SK-N-SH (cell line): Measurements from ENCODE around the gene IGF2R. TPM values are rescaled to one million over a fixed set of nuclear protein-coding genes. Genes with fewer than 3 reads are reported as not detected.

Source experiments
- CTCF ChIA-PET: fragments of 300-600, 350-600 bp; formaldehyde crosslinking; extraction: SDS; loops from one replicate; lab custom pipeline; 2021; lab: Yijun Ruan, JAX
- POLR2A ChIA-PET: fragments of 350-600 bp; sonication (Branson Sonifier 250); formaldehyde crosslinking; extraction: SDS; loops from one replicate; lab custom pipeline; 2020; ENCODE audit warnings: antibody characterized with exemption, inconsistent platforms; lab: Yijun Ruan, JAX
- DNase-seq: peaks from one replicate; pipeline ENCODE4 v3.0.0; 2012
- H2AFZ ChIP-seq: fragments of 200-600 bp; sonication (generic); 2 replicates; pipeline ENCODE4 v1.8.1; 2016; ENCODE audit warnings: antibody characterized with exemption, mild to moderate bottlenecking, low read depth
- H3F3A ChIP-seq: fragments of 200-600 bp; sonication (generic); replicated peaks from 2 replicates; pipeline ENCODE3; 2016; ENCODE audit warnings: antibody characterized with exemption, mild to moderate bottlenecking; ENCODE audit not compliant: insufficient read depth
- H3K27ac ChIP-seq, 2 experiments: fragments of 200-500 bp in 1 of 2; fragments of 200-600 bp in 1 of 2; sonication (Bioruptor generic) in 1 of 2; sonication (generic), shearing (Covaris generic) in 1 of 2; 2 replicates each; pipeline versions ENCODE4 v1.5.1 to v1.6.1; 2014 to 2016; ENCODE audit warnings: low read depth in 2 of 2, inconsistent platforms in 1 of 2, low read length in 1 of 2, mild to moderate bottlenecking in 1 of 2, mixed read lengths in 1 of 2
- H3K27me3 ChIP-seq: fragments of 200-600 bp; sonication (generic), shearing (Covaris generic); 2 replicates; pipeline ENCODE4 v1.6.1; 2016; ENCODE audit warnings: mixed run types; ENCODE audit not compliant: insufficient read depth
- H3K36me3 ChIP-seq, 2 experiments: fragments of 200-500 bp in 1 of 2; fragments of 200-600 bp in 1 of 2; sonication (Bioruptor generic) in 1 of 2; sonication (generic) in 1 of 2; replicated peaks in 1 of 2; 2 replicates each; pipeline versions ENCODE3 to v1.5.1; 2014 to 2016; ENCODE audit warnings: low read length in 1 of 2, mild to moderate bottlenecking in 1 of 2; ENCODE audit not compliant: insufficient read depth in 2 of 2, control insufficient read depth in 1 of 2
- H3K4me1 ChIP-seq, 2 experiments: fragments of 200-500 bp in 1 of 2; fragments of 200-600 bp in 1 of 2; sonication (Bioruptor generic) in 1 of 2; sonication (generic), shearing (Covaris generic) in 1 of 2; 2 replicates each; pipeline versions ENCODE4 v1.5.1 to v1.6.1; 2014 to 2016; ENCODE audit warnings: low read depth in 1 of 2, low read length in 1 of 2, mixed run types in 1 of 2; ENCODE audit not compliant: insufficient read depth in 2 of 2, control insufficient read depth in 1 of 2
- H3K4me2 ChIP-seq: fragments of 200-600 bp; sonication (generic), shearing (Covaris generic); 2 replicates; pipeline ENCODE4 v1.6.1; 2017; ENCODE audit warnings: mixed run types
- H3K4me3 ChIP-seq, 2 experiments: fragments of 200-500 bp in 1 of 2; fragments of 200-600 bp in 1 of 2; sonication (Bioruptor generic) in 1 of 2; sonication (generic), shearing (Covaris generic) in 1 of 2; 2 replicates each; pipeline versions ENCODE4 v1.5.1 to v1.8.1; 2014 to 2016; ENCODE audit warnings: low read depth in 2 of 2, inconsistent platforms in 1 of 2, low read length in 1 of 2, mild to moderate bottlenecking in 1 of 2, mixed read lengths in 1 of 2, moderate library complexity in 1 of 2
- H3K79me2 ChIP-seq: fragments of 200-600 bp; sonication (generic); 2 replicates; pipeline ENCODE4 v1.8.1; 2017; ENCODE audit warnings: mild to moderate bottlenecking; ENCODE audit not compliant: insufficient read depth
- H3K9ac ChIP-seq: fragments of 200-600 bp; sonication (generic); 2 replicates; pipeline ENCODE4 v1.6.1; 2017; ENCODE audit warnings: mixed run types
- H3K9me2 ChIP-seq: fragments of 200-600 bp; sonication (generic); 2 replicates; pipeline ENCODE4 v1.6.1; 2017; ENCODE audit warnings: mixed run types
- H3K9me3 ChIP-seq: fragments of 200-600 bp; sonication (generic); 2 replicates; pipeline ENCODE4 v1.6.1; 2017; ENCODE audit warnings: mixed run types, mild to moderate bottlenecking, moderate library complexity
- H4K20me1 ChIP-seq: fragments of 200-600 bp; sonication (generic); 2 replicates; pipeline ENCODE4 v1.6.1; 2017; ENCODE audit warnings: mild to moderate bottlenecking, mixed run types; ENCODE audit not compliant: insufficient read depth
- CHD2 ChIP-seq: fragments of 150-350 bp; IDR thresholded peaks from 2 replicates; pipeline ENCODE4 v1.6.1; 2018; ENCODE audit warnings: low read length; ENCODE audit not compliant: partially characterized antibody
- EP300 ChIP-seq, 2 experiments: IDR thresholded peaks; 2 replicates each; pipeline versions ENCODE4 v1.4.0 to v1.6.1; 2012; ENCODE audit warnings: borderline replicate concordance in 1 of 2, low read depth in 1 of 2, low read length in 1 of 2
- FOXM1 ChIP-seq: IDR thresholded peaks from 2 replicates; pipeline ENCODE4 v1.4.0; 2012; ENCODE audit warnings: low read depth, mild to moderate bottlenecking
- GATA2 ChIP-seq: sonication (generic); formaldehyde crosslinking; IDR thresholded peaks from 2 replicates; pipeline ENCODE4 v1.5.0; 2020; ENCODE audit warnings: mild to moderate bottlenecking, missing genetic modification reagents
- MXI1 ChIP-seq: IDR thresholded peaks from 2 replicates; pipeline ENCODE4 v1.6.1; 2012; ENCODE audit warnings: mild to moderate bottlenecking, low read depth, low read length, improper control_type of control experiment
- NRF1 ChIP-seq: IDR thresholded peaks from 2 replicates; pipeline ENCODE4 v1.6.1; 2012; ENCODE audit warnings: low read depth, mild to moderate bottlenecking, low read length
- RAD21 ChIP-seq: IDR thresholded peaks from 2 replicates; pipeline ENCODE4 v1.6.1; 2012; ENCODE audit warnings: mild to moderate bottlenecking, low read length
- RCOR1 ChIP-seq: fragments of 150-350 bp; IDR thresholded peaks from 2 replicates; pipeline ENCODE4 v1.6.1; 2017; ENCODE audit warnings: antibody characterized with exemption, low read length
- TCF12 ChIP-seq: IDR thresholded peaks from 2 replicates; pipeline ENCODE4 v1.4.0; 2012
- WGBS: methylation state at CpG from one replicate; pipeline ENCODE4 v1.1.6; 2017; ENCODE audit warnings: low lambda C conversion rate; 5-methylcytosine and 5-hydroxymethylcytosine counted together
- polyA plus RNA-seq, 3 experiments: library from polyadenylated mRNA; depleted of rRNA; stranded (reverse); fragments of >200 nt; gene quantifications; 2 replicates each; pipeline ENCODE4 v1.2.3, GENCODE V29; 2012
- TF ChIP-seq, protein P1 (sequence below): fragments of 150-350 bp; IDR thresholded peaks from 2 replicates; pipeline ENCODE4 v1.6.1; 2017; ENCODE audit warnings: antibody characterized with exemption, low read length, low read depth, borderline replicate concordance
- TF ChIP-seq, protein P2 (sequence below): fragments of 200-600 bp; sonication (generic); IDR thresholded peaks from 2 replicates; pipeline ENCODE4 v1.6.1; 2017; ENCODE audit warnings: antibody characterized with exemption, mild to moderate bottlenecking, moderate library complexity
- TF ChIP-seq, protein P3 (sequence below): fragments of 150-350 bp; IDR thresholded peaks from 2 replicates; pipeline ENCODE4 v1.6.1; 2016; ENCODE audit warnings: mild to moderate bottlenecking, low read depth, low read length
- TF ChIP-seq, protein P4 (sequence below): IDR thresholded peaks from 2 replicates; pipeline ENCODE4 v1.4.0; 2012; ENCODE audit warnings: low read depth
- TF ChIP-seq, protein P5 (sequence below): IDR thresholded peaks from 2 replicates; pipeline ENCODE4; 2012
- TF ChIP-seq, protein P6 (sequence below): IDR thresholded peaks from 2 replicates; pipeline ENCODE4 v1.6.1; 2012; ENCODE audit warnings: mild to moderate bottlenecking, low read depth, low read length, moderate library complexity

The IGF2R gene
- polyA plus RNA-seq, 1 of the 3 experiments (the other 2 are of a cell fraction), result 45.0 TPM

DNA sequence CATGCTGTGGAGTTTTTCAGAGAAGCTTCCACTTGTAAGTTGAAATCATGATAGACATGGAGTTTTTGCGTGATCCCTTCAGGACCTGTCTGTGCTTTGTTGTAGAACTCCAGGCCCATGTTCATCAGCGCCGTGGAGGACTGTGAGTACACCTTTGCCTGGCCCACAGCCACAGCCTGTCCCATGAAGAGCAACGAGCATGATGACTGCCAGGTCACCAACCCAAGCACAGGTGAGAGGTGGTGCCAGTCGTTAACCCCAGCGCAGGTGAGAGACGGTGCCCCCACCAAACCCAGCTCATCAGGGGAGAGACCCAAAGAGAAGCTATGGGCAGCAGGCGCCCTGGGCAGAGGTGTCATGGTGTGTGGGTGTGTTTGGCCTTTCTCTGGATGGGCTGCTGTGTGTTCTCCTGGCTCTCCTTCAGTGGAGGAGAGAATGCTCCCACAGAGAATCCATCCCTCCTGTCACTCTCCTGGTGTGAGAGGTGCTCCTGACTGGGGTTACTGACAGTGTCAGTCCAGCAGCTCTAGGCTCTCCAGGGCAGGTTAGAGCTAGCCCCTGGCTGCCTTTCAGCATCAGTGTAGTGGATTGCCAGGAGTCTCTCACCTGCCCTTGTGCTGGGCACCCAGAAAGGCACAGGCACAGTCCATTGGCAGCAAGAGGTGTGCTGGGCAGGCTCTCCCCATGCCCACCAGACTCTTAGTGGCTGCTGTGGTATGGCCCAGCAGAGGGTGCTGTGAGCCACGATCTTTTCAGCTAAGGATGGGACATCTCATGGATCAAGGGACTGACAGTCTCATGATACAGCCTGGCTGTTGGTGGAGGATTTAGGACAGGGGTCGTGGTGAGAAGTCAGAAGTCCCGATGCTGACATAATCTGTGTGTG lies 103.2 kb downstream of the IGF2R start:
- H3K79me2 ChIP-seq, result no peaks in the 10 kb centered on the region
- H3K9ac ChIP-seq, result no peak overlapping the region
- no peaks in the 10 kb centered on the region for H3F3A ChIP-seq
- no peaks in the 10 kb centered on the region for H3K27me3 ChIP-seq
- H3K27ac ChIP-seq, result no peak overlapping the region
- H3K9me2 ChIP-seq, result no peaks in the 10 kb centered on the region
- 96% methylated on average over 4 of the region's 11 CpGs for whole genome bisulfite sequencing
- ChIA-PET CTCF (interaction anchor here (1.1 to 1.5 kb wide), 2 partner anchors 8 to 16 kb away, joined by 3 to 7 read pairs; no protein-coding TSS in a partner anchor), POLR2A (interaction anchor here (0.8 kb wide), 1 partner anchor 24 kb away, joined by 4 read pairs; no protein-coding TSS in a partner anchor)
- no peaks in the 10 kb centered on the region for H4K20me1 ChIP-seq
- H3K4me1 ChIP-seq, result peaks cover 0 to 7% of the 10 kb centered on the region in 2 experiments; a peak in 1 of 4 replicates
- no peak overlapping the region for H3K4me3 ChIP-seq
- no peak overlapping the region for H2AFZ ChIP-seq
- peaks cover 22 to 93% of the 10 kb centered on the region in 2 experiments for H3K36me3 ChIP-seq
- TF ChIP-seq, protein P1, sequence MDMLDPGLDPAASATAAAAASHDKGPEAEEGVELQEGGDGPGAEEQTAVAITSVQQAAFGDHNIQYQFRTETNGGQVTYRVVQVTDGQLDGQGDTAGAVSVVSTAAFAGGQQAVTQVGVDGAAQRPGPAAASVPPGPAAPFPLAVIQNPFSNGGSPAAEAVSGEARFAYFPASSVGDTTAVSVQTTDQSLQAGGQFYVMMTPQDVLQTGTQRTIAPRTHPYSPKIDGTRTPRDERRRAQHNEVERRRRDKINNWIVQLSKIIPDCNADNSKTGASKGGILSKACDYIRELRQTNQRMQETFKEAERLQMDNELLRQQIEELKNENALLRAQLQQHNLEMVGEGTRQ, result no peak
- TF ChIP-seq GATA2 (CRISPR knock-in tag), result no peak
- no peak for TF ChIP-seq EP300 (IDR thresholded peaks at IDR 0.05; ENCODE audit: borderline replicate concordance in 1 of 2, low read depth in 1 of 2, low read length in 1 of 2)
- TF ChIP-seq, protein P2, sequence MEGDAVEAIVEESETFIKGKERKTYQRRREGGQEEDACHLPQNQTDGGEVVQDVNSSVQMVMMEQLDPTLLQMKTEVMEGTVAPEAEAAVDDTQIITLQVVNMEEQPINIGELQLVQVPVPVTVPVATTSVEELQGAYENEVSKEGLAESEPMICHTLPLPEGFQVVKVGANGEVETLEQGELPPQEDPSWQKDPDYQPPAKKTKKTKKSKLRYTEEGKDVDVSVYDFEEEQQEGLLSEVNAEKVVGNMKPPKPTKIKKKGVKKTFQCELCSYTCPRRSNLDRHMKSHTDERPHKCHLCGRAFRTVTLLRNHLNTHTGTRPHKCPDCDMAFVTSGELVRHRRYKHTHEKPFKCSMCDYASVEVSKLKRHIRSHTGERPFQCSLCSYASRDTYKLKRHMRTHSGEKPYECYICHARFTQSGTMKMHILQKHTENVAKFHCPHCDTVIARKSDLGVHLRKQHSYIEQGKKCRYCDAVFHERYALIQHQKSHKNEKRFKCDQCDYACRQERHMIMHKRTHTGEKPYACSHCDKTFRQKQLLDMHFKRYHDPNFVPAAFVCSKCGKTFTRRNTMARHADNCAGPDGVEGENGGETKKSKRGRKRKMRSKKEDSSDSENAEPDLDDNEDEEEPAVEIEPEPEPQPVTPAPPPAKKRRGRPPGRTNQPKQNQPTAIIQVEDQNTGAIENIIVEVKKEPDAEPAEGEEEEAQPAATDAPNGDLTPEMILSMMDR, result peak; percentile 20; the same call in 1 of the 2 replicates
- H3K4me2 ChIP-seq, result no peak overlapping the region
- H3K9me3 ChIP-seq, result no peaks in the 10 kb centered on the region
- DNase-seq, result no peak

DNA sequence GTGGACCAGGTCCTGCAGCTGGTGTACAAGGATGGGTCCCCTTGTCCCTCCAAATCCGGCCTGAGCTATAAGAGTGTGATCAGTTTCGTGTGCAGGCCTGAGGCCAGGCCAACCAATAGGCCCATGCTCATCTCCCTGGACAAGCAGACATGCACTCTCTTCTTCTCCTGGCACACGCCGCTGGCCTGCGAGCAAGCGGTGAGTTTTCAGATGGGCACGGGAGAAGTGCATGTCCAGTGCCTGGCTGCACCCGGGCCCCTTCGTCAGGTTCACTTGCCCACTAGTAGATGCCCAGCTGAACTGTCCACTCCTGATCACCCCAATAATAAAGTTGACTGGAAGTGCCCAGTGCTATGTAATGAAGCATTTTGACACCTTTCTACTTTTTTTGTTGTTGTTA lies 104.4 kb downstream of the IGF2R start:
- Histone ChIP-seq H2AFZ (no peak overlapping the region), H3K4me1 (peaks cover 0 to 10% of the 10 kb centered on the region in 2 experiments; a peak in 1 of 4 replicates), H3K9me3 (no peaks in the 10 kb centered on the region), H3K79me2 (no peaks in the 10 kb centered on the region), H3K9me2 (no peaks in the 10 kb centered on the region), H3K9ac (no peak overlapping the region), H3K36me3 (peaks cover 22 to 94% of the 10 kb centered on the region in 2 experiments), H3K4me3 (no peak overlapping the region), H4K20me1 (no peaks in the 10 kb centered on the region), H3K27ac (no peak overlapping the region), H3F3A (no peaks in the 10 kb centered on the region), H3K27me3 (no peaks in the 10 kb centered on the region), H3K4me2 (no peak overlapping the region)
- ChIA-PET CTCF (interaction anchor here (1.0 to 1.3 kb wide), 2 partner anchors 15 to 382 kb away, joined by 4 to 6 read pairs; no protein-coding TSS in a partner anchor), POLR2A (no interaction called here)
- DNase-seq, result no peak
- 83% methylated on average over 6 of the region's 9 CpGs for WGBS
- no peak for TF ChIP-seq RCOR1
- TF ChIP-seq, protein P3, sequence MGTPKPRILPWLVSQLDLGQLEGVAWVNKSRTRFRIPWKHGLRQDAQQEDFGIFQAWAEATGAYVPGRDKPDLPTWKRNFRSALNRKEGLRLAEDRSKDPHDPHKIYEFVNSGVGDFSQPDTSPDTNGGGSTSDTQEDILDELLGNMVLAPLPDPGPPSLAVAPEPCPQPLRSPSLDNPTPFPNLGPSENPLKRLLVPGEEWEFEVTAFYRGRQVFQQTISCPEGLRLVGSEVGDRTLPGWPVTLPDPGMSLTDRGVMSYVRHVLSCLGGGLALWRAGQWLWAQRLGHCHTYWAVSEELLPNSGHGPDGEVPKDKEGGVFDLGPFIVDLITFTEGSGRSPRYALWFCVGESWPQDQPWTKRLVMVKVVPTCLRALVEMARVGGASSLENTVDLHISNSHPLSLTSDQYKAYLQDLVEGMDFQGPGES, result no peak
- no peak for TF ChIP-seq TCF12
- TF ChIP-seq, protein P4, sequence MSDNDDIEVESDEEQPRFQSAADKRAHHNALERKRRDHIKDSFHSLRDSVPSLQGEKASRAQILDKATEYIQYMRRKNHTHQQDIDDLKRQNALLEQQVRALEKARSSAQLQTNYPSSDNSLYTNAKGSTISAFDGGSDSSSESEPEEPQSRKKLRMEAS, result no peak
- TF ChIP-seq GATA2 (CRISPR knock-in tag), result no peak
- TF ChIP-seq EP300 (IDR thresholded peaks at IDR 0.05; ENCODE audit: borderline replicate concordance in 1 of 2, low read depth in 1 of 2, low read length in 1 of 2), result no peak
- TF ChIP-seq, protein P5, sequence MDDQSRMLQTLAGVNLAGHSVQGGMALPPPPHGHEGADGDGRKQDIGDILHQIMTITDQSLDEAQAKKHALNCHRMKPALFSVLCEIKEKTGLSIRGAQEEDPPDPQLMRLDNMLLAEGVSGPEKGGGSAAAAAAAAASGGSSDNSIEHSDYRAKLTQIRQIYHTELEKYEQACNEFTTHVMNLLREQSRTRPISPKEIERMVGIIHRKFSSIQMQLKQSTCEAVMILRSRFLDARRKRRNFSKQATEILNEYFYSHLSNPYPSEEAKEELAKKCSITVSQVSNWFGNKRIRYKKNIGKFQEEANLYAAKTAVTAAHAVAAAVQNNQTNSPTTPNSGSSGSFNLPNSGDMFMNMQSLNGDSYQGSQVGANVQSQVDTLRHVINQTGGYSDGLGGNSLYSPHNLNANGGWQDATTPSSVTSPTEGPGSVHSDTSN, result no peak
- TF ChIP-seq CHD2, result no peak
- no peak for TF ChIP-seq RAD21
- TF ChIP-seq, protein P6, sequence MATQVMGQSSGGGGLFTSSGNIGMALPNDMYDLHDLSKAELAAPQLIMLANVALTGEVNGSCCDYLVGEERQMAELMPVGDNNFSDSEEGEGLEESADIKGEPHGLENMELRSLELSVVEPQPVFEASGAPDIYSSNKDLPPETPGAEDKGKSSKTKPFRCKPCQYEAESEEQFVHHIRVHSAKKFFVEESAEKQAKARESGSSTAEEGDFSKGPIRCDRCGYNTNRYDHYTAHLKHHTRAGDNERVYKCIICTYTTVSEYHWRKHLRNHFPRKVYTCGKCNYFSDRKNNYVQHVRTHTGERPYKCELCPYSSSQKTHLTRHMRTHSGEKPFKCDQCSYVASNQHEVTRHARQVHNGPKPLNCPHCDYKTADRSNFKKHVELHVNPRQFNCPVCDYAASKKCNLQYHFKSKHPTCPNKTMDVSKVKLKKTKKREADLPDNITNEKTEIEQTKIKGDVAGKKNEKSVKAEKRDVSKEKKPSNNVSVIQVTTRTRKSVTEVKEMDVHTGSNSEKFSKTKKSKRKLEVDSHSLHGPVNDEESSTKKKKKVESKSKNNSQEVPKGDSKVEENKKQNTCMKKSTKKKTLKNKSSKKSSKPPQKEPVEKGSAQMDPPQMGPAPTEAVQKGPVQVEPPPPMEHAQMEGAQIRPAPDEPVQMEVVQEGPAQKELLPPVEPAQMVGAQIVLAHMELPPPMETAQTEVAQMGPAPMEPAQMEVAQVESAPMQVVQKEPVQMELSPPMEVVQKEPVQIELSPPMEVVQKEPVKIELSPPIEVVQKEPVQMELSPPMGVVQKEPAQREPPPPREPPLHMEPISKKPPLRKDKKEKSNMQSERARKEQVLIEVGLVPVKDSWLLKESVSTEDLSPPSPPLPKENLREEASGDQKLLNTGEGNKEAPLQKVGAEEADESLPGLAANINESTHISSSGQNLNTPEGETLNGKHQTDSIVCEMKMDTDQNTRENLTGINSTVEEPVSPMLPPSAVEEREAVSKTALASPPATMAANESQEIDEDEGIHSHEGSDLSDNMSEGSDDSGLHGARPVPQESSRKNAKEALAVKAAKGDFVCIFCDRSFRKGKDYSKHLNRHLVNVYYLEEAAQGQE, result no peak
- TF ChIP-seq MXI1, result no peak
- no peak for TF ChIP-seq FOXM1
- TF ChIP-seq NRF1, result no peak
